Mesenchymal stem cell (in vitro differentiated cells and primary cell): Measurements from ENCODE around the gene HEPN1.
A peak's percentile ranks its signal among the peaks of the same experiment; 100 is the strongest.

Experiments used
- DNase-seq: peaks from one replicate; pipeline ENCODE4 v3.0.0-alpha.2; 2013
- H2AFZ ChIP-seq: one replicate; pipeline ENCODE4 v1.6.1; 2013; ENCODE audit warnings: low read depth, mild to moderate bottlenecking, control low read depth, inconsistent platforms, low read length, moderate library complexity
- H2AK5ac ChIP-seq: 2 replicates; pipeline ENCODE4 v1.6.1; 2013; ENCODE audit warnings: low read length, moderate library complexity, mild to moderate bottlenecking, inconsistent platforms; ENCODE audit not compliant: severe bottlenecking
- H2BK120ac ChIP-seq: one replicate; pipeline ENCODE4 v1.6.1; 2013; ENCODE audit warnings: low read depth, mild to moderate bottlenecking, inconsistent platforms, low read length, moderate library complexity
- H2BK12ac ChIP-seq, 2 experiments: one replicate each; pipeline ENCODE4 v1.6.1; 2013; ENCODE audit warnings: inconsistent platforms in 2 of 2, low read length in 2 of 2, mild to moderate bottlenecking in 2 of 2, moderate library complexity in 2 of 2, control low read depth in 1 of 2
- H2BK15ac ChIP-seq: one replicate; pipeline ENCODE4 v1.6.1; 2013; ENCODE audit warnings: mild to moderate bottlenecking, low read depth, inconsistent platforms; ENCODE audit not compliant: poor library complexity, severe bottlenecking
- H2BK5ac ChIP-seq: 2 replicates; pipeline ENCODE4 v1.6.1; 2013; ENCODE audit warnings: low read depth, mild to moderate bottlenecking, low read length, control low read depth, inconsistent platforms; ENCODE audit not compliant: poor library complexity, severe bottlenecking
- H3K14ac ChIP-seq, 2 experiments: one replicate each; pipeline ENCODE4 v1.6.1; 2013; ENCODE audit warnings: inconsistent platforms in 2 of 2, low read length in 2 of 2, control low read depth in 1 of 2, mild to moderate bottlenecking in 1 of 2, moderate library complexity in 1 of 2
- H3K18ac ChIP-seq, 2 experiments: one replicate each; pipeline ENCODE4 v1.6.1; 2013; ENCODE audit warnings: inconsistent platforms in 2 of 2, low read length in 2 of 2, control low read depth in 1 of 2, low read depth in 1 of 2, mild to moderate bottlenecking in 1 of 2
- H3K23ac ChIP-seq, 2 experiments: one replicate each; pipeline ENCODE4 v1.6.1; 2013; ENCODE audit warnings: inconsistent platforms in 2 of 2, low read length in 2 of 2, mild to moderate bottlenecking in 2 of 2, moderate library complexity in 2 of 2, control low read depth in 1 of 2
- H3K27ac ChIP-seq: 2 replicates; pipeline ENCODE4 v1.5.1; 2013; ENCODE audit warnings: mild to moderate bottlenecking, moderate library complexity, low read length, control low read depth, inconsistent platforms; ENCODE audit not compliant: poor library complexity, severe bottlenecking
- H3K27me3 ChIP-seq, 2 experiments: 2 replicates each; pipeline versions ENCODE4 v1.6.1 to v1.7.0; 2013; ENCODE audit warnings: low read length in 2 of 2, mild to moderate bottlenecking in 2 of 2, moderate library complexity in 2 of 2, control low read depth in 1 of 2, inconsistent platforms in 1 of 2; ENCODE audit not compliant: control insufficient read depth in 1 of 2, insufficient read depth in 1 of 2
- H3K36me3 ChIP-seq, 2 experiments: 2 replicates each; pipeline versions ENCODE4 v1.6.1 to v1.7.0; 2013; ENCODE audit warnings: low read length in 2 of 2, control low read depth in 1 of 2, inconsistent platforms in 1 of 2, low read depth in 1 of 2, mild to moderate bottlenecking in 1 of 2; ENCODE audit not compliant: insufficient read depth in 2 of 2, control insufficient read depth in 1 of 2
- H3K4ac ChIP-seq, 2 experiments: one replicate each; pipeline ENCODE4 v1.6.1; 2013; ENCODE audit warnings: inconsistent platforms in 2 of 2, low read length in 2 of 2, mild to moderate bottlenecking in 2 of 2, moderate library complexity in 2 of 2, control low read depth in 1 of 2, low read depth in 1 of 2
- H3K4me1 ChIP-seq: 2 replicates; pipeline ENCODE4 v1.6.1; 2013; ENCODE audit warnings: low read depth, low read length, control low read depth; ENCODE audit not compliant: control insufficient read depth, insufficient read depth
- H3K4me2 ChIP-seq: 2 replicates; pipeline ENCODE4 v1.6.1; 2013; ENCODE audit warnings: low read length, mild to moderate bottlenecking, inconsistent platforms; ENCODE audit not compliant: poor library complexity, severe bottlenecking
- H3K4me3 ChIP-seq, 2 experiments: 2 replicates each; pipeline versions ENCODE4 v1.5.1 to v1.7.0; 2013; ENCODE audit warnings: low read length in 2 of 2, mild to moderate bottlenecking in 2 of 2, control low read depth in 1 of 2, low read depth in 1 of 2; ENCODE audit not compliant: insufficient read depth in 1 of 2
- H3K79me1 ChIP-seq: replicated peaks from 2 replicates; pipeline ENCODE4 v1.6.1; 2013; ENCODE audit warnings: mild to moderate bottlenecking, control low read depth, low read length, inconsistent platforms; ENCODE audit not compliant: poor library complexity, severe bottlenecking
- H3K9ac ChIP-seq: 2 replicates; pipeline ENCODE4 v1.7.0; 2013; ENCODE audit warnings: mild to moderate bottlenecking, low read length, moderate library complexity
- H3K9me3 ChIP-seq: 2 replicates; pipeline ENCODE4 v1.7.0; 2013; ENCODE audit warnings: mild to moderate bottlenecking, low read length; ENCODE audit not compliant: control insufficient read depth
- H4K8ac ChIP-seq: one replicate; pipeline ENCODE4 v1.6.1; 2013; ENCODE audit warnings: inconsistent platforms, mild to moderate bottlenecking, low read length, moderate library complexity
- H4K91ac ChIP-seq: one replicate; pipeline ENCODE4 v1.6.1; 2013; ENCODE audit warnings: mild to moderate bottlenecking, low read length, inconsistent platforms
- WGBS: methylation state at CpG from one replicate; pipeline ENCODE4 v1.1.7; 2013; ENCODE audit warnings: mixed read lengths; 5-methylcytosine and 5-hydroxymethylcytosine counted together

HEPN1 gene

DNA sequence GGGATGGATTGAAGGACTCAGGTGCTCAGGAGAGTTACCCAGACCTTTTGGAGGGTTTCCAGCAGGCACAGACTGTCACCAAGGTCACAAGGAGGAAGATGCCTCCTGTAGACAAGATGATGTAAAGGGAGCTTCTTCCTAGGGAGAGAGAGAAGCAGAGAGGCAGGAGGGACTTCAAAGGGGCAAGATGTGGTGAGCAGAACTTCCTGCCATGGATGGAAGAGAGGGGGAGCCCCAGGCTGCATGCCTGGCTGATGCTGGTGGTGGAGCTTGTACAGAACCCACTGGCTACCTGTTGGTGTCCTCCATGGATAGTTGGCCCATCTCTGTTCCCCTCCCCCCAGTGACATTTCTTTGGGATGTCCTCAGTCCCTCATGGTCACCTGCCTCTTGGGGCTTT is 4.2 kb downstream of the HEPN1 start:
- Histone ChIP-seq H3K9ac (no peak overlapping the region), H3K27ac (no peak overlapping the region)
- DNase-seq, result no peak

DNA sequence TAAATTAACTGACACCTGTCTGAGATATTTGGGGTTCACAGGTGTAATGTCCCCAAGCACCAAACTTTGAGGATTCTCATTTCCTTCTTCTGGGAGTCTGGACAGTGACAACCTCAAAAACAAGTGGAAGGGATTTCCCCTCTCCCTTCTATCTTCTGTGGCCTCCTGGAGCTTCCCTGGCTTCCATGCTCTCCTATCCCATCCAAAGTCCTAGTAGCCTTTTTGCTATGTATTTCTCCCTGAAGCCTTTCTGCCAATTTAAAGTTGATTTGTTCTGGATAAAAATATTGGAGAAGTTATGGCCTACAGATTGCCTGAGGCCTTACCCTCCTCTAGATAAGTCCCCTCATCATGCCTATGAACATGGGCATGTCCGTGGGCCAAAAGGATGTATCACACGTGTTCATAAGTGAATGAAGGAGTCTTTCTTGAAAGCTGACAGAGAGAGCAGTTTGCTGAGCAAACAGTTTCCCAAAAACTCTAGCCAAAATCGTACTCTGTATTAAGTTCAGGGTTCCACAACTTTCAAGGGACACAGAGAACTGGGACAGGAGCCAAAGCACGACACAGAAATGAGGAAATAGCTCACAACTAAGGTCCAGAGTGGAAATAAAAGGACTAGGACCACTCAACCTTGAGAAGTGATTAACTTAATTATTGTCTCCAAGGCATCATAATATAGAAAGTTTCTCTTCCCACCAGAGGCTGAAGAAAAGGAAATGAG is 10.1 kb downstream of the HEPN1 start:
- no peak for DNase-seq
- Histone ChIP-seq H3K18ac (no peak overlapping the region), H3K14ac (no peak overlapping the region), H3K27me3 (no peaks in the 10 kb centered on the region), H2BK12ac (no peak overlapping the region), H3K4me2 (no peak overlapping the region), H3K27ac (no peak overlapping the region), H3K4ac (no peak overlapping the region), H4K8ac (no peak overlapping the region), H3K4me1 (no peaks in the 10 kb centered on the region), H2AFZ (no peak overlapping the region), H3K9ac (no peak overlapping the region), H3K23ac (no peak overlapping the region), H2BK120ac (no peak overlapping the region), H2AK5ac (no peak overlapping the region), H3K79me1 (no peaks in the 10 kb centered on the region), H3K36me3 (no peaks in the 10 kb centered on the region), H2BK15ac (no peak overlapping the region), H3K9me3 (no peaks in the 10 kb centered on the region), H4K91ac (no peak overlapping the region), H2BK5ac (no peak overlapping the region), H3K4me3 (no peak overlapping the region)
- 59% methylated on average over 3 of the region's 4 CpGs for WGBS

More for the DNA sequence above, 4.2 kb downstream of the HEPN1 start:
- no peak overlapping the region for H2AFZ ChIP-seq
- H2BK5ac ChIP-seq, result no peak overlapping the region
- no peak overlapping the region for H3K18ac ChIP-seq
- no peak overlapping the region for H2BK120ac ChIP-seq
- H2BK12ac ChIP-seq, result no peak overlapping the region
- H3K4me1 ChIP-seq, result peaks cover 11% of the 10 kb centered on the region
- no peak overlapping the region for H4K8ac ChIP-seq
- H3K79me1 ChIP-seq, result no peaks in the 10 kb centered on the region
- no peaks in the 10 kb centered on the region for H3K9me3 ChIP-seq
- peaks cover 0 to 5% of the 10 kb centered on the region in 2 experiments for H3K27me3 ChIP-seq
- H2BK15ac ChIP-seq, result no peak overlapping the region
- H2AK5ac ChIP-seq, result no peak overlapping the region
- H3K14ac ChIP-seq, result peak overlapping the region in 1 of 2 experiments; percentile 26
- no peak overlapping the region for H4K91ac ChIP-seq
- no peaks in the 10 kb centered on the region for H3K36me3 ChIP-seq
- H3K4ac ChIP-seq, result no peak overlapping the region
- H3K4me2 ChIP-seq, result no peak overlapping the region
- no peak overlapping the region for H3K23ac ChIP-seq
- no peak overlapping the region for H3K4me3 ChIP-seq

DNA sequence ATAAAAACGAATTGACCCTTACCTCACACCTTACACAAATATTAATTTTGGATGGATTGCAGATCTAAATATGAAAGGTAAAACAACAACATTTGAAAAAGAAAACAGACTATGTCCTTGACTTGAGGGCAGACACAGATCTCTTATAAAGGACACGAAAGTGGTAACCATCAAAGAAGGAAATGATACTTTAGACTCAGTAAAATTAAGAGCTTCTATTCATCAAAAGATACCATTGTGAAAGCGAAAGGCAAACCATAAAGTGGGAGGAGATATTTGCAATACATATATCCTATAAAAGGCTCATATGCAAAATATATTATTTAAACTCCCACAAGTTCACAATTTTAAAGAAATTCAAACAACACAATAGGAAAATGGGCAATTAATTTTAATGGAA is 11.7 kb downstream of the HEPN1 start:
- H3K79me1 ChIP-seq, result no peaks in the 10 kb centered on the region
- no peak overlapping the region for H2BK120ac ChIP-seq
- H3K4me1 ChIP-seq, result peaks cover 4% of the 10 kb centered on the region
- H2BK5ac ChIP-seq, result no peak overlapping the region
- H3K14ac ChIP-seq, result no peak overlapping the region
- no peak overlapping the region for H3K23ac ChIP-seq
- H2AFZ ChIP-seq, result no peak overlapping the region
- WGBS, result no CpG with 5 or more reads among the region's 3 CpGs
- no peak overlapping the region for H3K4me2 ChIP-seq
- DNase-seq, result no peak
- H4K91ac ChIP-seq, result no peak overlapping the region
- H3K36me3 ChIP-seq, result no peaks in the 10 kb centered on the region
- H2BK15ac ChIP-seq, result no peak overlapping the region
- no peak overlapping the region for H3K4ac ChIP-seq
- no peak overlapping the region for H2AK5ac ChIP-seq
- H3K9me3 ChIP-seq, result no peaks in the 10 kb centered on the region
- H4K8ac ChIP-seq, result no peak overlapping the region
- no peak overlapping the region for H2BK12ac ChIP-seq
- no peak overlapping the region for H3K4me3 ChIP-seq
- H3K27me3 ChIP-seq, result no peaks in the 10 kb centered on the region
- no peak overlapping the region for H3K27ac ChIP-seq
- H3K9ac ChIP-seq, result no peak overlapping the region
- no peak overlapping the region for H3K18ac ChIP-seq

DNA sequence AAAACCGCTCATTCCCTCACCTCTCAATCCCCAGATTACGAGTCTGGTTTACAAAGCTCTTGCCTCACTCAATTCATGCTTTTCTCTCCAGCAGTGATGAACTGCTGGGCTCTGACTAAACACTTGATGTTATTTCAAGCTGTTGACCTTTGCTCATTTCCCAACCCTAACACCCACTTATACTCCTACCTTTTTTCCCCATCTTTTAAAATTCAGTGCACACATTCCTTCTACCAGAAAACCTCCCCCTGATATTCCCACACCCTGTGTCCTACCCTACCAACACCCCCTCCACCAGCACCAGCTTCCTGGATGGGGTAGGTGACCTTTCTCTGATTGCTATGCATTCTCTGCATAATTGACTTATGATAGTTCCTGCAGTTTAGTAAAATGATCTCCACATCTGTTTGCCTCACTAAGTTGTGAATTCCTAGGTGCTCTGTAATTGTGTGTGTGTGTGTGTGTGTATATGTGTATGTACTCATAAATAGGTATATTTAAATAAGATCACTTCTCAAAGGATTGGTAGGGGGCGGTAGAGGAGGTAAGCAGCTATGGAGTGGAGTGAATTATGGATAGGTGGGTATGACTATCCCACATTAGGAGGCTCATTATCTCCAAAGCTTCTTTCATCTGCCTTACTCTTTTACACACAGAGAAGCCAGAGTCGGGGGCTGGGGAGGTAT is 16.0 kb downstream of the HEPN1 start:
- Histone ChIP-seq H3K18ac (no peak overlapping the region), H3K4me1 (peaks cover 4% of the 10 kb centered on the region), H3K9me3 (no peaks in the 10 kb centered on the region), H3K14ac (no peak overlapping the region), H3K4me3 (no peak overlapping the region), H3K23ac (no peak overlapping the region), H2AK5ac (peak overlapping the region; percentile 78), H4K91ac (no peak overlapping the region), H3K27ac (peak overlapping the region; percentile 68), H2AFZ (no peak overlapping the region), H3K36me3 (no peaks in the 10 kb centered on the region), H3K79me1 (no peaks in the 10 kb centered on the region), H3K4me2 (peak overlapping the region; percentile 38), H2BK15ac (no peak overlapping the region), H3K4ac (no peak overlapping the region), H2BK120ac (no peak overlapping the region), H2BK5ac (no peak overlapping the region), H2BK12ac (no peak overlapping the region), H3K9ac (peak overlapping the region; percentile 34), H3K27me3 (no peaks in the 10 kb centered on the region), H4K8ac (no peak overlapping the region)
- DNase-seq, result peak; percentile 54
- 65% methylated on average over 3 of the region's 4 CpGs for WGBS
